ENCODE data around the gene SOX11. TPM values are rescaled to one million over a fixed set of nuclear protein-coding genes. Genes with fewer than 3 reads are reported as not detected.

Gene SOX11
- total RNA-seq, 4 donors from 2014 or later, result not detected

DNA sequence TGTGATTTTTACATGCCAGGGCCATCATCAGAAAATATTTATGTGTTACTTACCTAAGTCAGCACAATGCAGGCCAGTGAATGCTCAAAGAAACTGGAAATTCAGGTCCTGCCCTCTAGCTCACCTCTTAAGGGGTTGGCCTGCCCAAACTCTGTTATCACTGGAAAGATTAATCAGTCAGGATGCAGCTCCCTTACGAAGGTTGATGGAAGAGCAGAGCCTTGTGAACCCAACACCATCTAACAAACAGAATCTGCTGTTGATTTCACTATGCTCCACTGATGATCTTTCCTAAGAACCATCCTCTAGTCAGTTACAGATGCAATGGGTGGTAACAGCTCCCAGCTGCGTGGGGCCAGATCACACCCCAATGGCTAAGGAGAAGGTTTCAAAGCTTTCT is 38.2 kb downstream of the SOX11 start:
- WGBS, 2 donors, result 92 to 94% methylated on average over 2 of the region's 2 CpGs
- no peak for DNase-seq (ENCODE audit: low spot score in 2 of 2)
- H3K4me3 ChIP-seq, result no peak overlapping the region
- no peaks in the 10 kb centered on the region for H3K36me3 ChIP-seq
- no peaks in the 10 kb centered on the region for H3K27me3 ChIP-seq
- TF ChIP-seq EP300 (IDR thresholded peaks at IDR 0.05) (no peak), POLR2A (IDR thresholded peaks at IDR 0.05) (no peak)
- TF ChIP-seq, protein P1, sequence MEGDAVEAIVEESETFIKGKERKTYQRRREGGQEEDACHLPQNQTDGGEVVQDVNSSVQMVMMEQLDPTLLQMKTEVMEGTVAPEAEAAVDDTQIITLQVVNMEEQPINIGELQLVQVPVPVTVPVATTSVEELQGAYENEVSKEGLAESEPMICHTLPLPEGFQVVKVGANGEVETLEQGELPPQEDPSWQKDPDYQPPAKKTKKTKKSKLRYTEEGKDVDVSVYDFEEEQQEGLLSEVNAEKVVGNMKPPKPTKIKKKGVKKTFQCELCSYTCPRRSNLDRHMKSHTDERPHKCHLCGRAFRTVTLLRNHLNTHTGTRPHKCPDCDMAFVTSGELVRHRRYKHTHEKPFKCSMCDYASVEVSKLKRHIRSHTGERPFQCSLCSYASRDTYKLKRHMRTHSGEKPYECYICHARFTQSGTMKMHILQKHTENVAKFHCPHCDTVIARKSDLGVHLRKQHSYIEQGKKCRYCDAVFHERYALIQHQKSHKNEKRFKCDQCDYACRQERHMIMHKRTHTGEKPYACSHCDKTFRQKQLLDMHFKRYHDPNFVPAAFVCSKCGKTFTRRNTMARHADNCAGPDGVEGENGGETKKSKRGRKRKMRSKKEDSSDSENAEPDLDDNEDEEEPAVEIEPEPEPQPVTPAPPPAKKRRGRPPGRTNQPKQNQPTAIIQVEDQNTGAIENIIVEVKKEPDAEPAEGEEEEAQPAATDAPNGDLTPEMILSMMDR (IDR thresholded peaks at IDR 0.05), result no peak
- H3K27ac ChIP-seq, result no peak overlapping the region
- H3K4me1 ChIP-seq, result no peaks in the 10 kb centered on the region
- no peaks in the 10 kb centered on the region for H3K9me3 ChIP-seq

DNA sequence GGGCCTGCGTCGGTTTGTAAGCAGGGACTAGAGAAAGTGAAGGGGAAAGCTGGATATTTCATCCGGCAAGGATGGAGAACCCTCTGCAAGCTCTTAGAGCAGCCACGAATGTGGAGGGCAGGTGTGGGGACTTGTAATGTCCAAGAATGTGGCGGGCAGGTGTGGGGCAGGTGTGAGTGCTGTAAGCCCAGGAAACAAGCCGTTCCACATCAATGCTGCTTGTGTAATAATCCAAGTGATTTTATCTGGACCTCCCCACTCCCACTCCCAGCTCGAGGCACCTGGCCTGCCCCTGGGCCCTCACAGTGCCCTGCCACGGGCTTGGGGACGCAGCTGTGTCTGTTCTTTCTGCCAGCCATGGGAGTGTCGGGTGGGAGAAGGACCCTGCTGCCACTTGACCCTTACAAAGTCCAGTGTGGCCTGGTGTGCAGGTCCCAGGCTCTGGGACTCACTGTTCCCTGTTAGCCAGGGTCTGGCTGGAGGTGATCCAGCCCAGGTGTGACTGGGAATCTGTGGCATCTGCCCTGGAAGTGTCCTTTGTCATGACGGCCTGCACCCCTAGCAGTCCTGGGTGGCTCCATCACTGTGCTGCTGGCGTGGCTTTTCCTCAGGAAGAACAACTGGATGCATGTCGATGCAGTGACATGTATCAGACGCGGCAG is 42.8 kb downstream of the SOX11 start:
- Histone ChIP-seq H3K36me3 (no peaks in the 10 kb centered on the region), H3K9me3 (no peaks in the 10 kb centered on the region), H3K4me3 (no peak overlapping the region), H3K4me1 (no peaks in the 10 kb centered on the region), H3K27ac (no peak overlapping the region), H3K27me3 (no peaks in the 10 kb centered on the region)
- no peak for DNase-seq (ENCODE audit: low spot score in 2 of 2)
- TF ChIP-seq POLR2A (IDR thresholded peaks at IDR 0.05), result no peak
- TF ChIP-seq, protein P1 (IDR thresholded peaks at IDR 0.05), result no peak
- TF ChIP-seq EP300 (IDR thresholded peaks at IDR 0.05), result no peak
- 69 to 75% methylated on average over 15 of the region's 15 CpGs for WGBS, 2 donors

DNA sequence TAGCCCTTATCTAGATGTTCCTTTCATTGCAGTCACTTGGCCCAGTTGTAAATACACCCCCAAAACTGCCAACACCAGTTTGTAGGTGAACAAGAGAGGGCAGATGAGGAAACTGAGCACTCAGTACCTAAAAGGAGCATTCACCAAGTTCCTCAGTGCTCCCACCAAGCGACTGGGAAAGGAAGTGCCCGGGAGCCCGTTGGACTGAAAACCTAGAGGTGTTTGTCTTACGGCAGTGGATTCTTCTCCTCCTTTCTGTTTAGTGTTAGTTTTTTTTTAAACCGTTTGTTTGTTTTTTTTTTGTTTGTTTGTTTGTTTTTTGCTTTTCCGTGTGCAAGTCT is 43.3 kb downstream of the SOX11 start:
- WGBS, 2 donors, result 85 to 86% methylated on average over 6 of the region's 6 CpGs
- Histone ChIP-seq H3K9me3 (no peaks in the 10 kb centered on the region), H3K4me1 (no peaks in the 10 kb centered on the region), H3K4me3 (no peak overlapping the region), H3K27ac (no peak overlapping the region), H3K36me3 (no peaks in the 10 kb centered on the region), H3K27me3 (no peaks in the 10 kb centered on the region)
- TF ChIP-seq, protein P1 (IDR thresholded peaks at IDR 0.05), result no peak
- TF ChIP-seq EP300 (IDR thresholded peaks at IDR 0.05) (no peak), POLR2A (IDR thresholded peaks at IDR 0.05) (no peak)
- DNase-seq (ENCODE audit: low spot score in 2 of 2), result no peak

DNA sequence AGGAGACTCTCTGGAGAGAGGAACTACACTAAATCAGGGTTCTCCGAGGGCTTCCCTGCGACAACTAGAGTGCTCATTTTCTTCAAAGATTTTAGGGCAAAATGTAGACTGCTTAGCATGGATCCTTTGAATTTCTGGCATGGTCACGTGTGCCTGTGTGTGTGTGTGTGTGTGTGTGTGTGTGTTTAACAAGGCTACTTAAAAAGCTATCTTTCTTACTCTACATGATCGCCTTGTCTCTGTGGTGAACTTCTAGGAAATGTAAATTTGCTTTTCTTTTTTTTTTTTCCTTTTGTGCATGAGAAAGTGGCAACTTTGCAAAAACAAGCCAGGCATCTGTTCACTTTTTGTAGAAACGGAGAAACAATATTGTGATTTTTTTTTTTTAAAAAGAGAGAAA is 43.9 kb downstream of the SOX11 start:
- H3K9me3 ChIP-seq, result no peaks in the 10 kb centered on the region
- TF ChIP-seq EP300 (IDR thresholded peaks at IDR 0.05) (no peak), POLR2A (IDR thresholded peaks at IDR 0.05) (no peak)
- TF ChIP-seq, protein P1 (IDR thresholded peaks at IDR 0.05), result no peak
- no peaks in the 10 kb centered on the region for H3K27me3 ChIP-seq
- no peaks in the 10 kb centered on the region for H3K36me3 ChIP-seq
- WGBS, 2 donors, result 75 to 76% methylated on average over 5 of the region's 5 CpGs
- DNase-seq (ENCODE audit: low spot score in 2 of 2), result no peak
- no peaks in the 10 kb centered on the region for H3K4me1 ChIP-seq
- H3K27ac ChIP-seq, result no peak overlapping the region
- H3K4me3 ChIP-seq, result no peak overlapping the region

DNA sequence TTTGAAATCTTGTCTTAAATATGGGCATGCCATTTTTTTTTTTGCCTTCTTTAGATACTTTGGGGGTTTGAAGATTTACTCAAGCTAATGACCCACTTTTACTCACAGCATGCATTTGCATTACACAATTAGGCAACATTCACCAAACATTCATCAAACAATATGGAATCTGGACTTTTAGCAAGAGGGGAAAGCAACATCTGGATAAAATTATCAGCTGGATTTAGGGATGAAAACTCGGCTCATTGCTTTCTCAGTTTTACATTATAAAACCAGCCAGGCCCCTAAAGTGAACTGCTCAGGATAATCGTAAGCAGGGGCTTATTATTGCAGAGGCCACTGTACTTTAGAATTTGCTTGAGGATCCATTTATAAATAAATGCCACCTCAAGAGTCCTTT is 44.7 kb downstream of the SOX11 start:
- H3K9me3 ChIP-seq, result no peaks in the 10 kb centered on the region
- no peaks in the 10 kb centered on the region for H3K27me3 ChIP-seq
- WGBS, 2 donors, result 84 to 88% methylated on average over 2 of the region's 2 CpGs
- DNase-seq (ENCODE audit: low spot score in 2 of 2), result no peak
- H3K36me3 ChIP-seq, result no peaks in the 10 kb centered on the region
- TF ChIP-seq POLR2A (IDR thresholded peaks at IDR 0.05) (no peak), EP300 (IDR thresholded peaks at IDR 0.05) (no peak)
- TF ChIP-seq, protein P1 (IDR thresholded peaks at IDR 0.05), result no peak
- no peak overlapping the region for H3K4me3 ChIP-seq
- no peak overlapping the region for H3K27ac ChIP-seq
- no peaks in the 10 kb centered on the region for H3K4me1 ChIP-seq

Measured in tibial nerve (tissue), 4 donors.